ENCODE measurements around the gene PCIF1.

Gene PCIF1

DNA sequence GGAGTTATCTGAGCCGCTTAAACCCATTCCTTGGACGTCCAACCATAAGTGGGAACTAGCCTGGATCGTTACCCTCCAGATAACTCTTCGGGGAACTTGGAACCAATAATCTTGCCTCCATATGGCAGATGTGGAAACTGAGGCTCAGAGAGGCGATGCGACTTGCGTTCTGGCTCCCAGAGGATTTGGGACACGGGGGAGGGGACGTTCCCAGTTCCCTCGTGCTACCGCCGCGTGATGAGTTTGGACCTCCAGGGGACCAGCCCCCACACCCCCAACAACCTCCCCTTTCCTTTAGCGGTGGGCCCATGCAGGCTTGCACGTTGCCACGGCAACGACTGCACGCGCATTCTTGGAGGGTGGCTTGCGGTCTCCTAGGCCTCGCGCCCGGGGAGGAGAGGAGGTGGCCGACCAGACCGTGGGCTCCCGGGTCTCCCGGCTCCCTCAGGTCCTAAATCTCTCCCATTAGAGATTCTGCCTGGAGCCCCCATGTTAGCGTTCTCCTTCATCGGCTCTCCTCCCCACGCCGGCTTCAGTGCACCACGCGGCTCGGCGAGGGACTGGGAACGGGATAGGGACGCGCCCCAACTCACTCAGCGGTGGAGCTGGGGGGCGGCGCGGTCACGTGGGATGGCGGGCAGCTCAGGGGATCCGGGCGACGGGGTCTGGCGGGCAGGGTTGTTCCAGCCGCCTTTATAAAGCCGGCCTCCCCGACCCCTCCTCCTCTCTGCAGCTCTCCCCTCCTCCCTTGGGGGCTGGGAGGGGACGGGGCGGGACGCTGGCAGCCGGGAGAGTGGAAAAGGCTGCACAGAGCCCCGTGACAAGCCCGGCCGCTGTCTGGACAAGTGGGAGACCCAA, 22.8 kb upstream of the PCIF1 start, which contains the start of gene PLTP:
TSS of gene PLTP (minus strand) at position 670 of the 858 bp plus-strand sequence. CDS start 703 bp downstream, outside the sequence.
- no peak within 1 kb of the TSS for H3K4me3 ChIP-seq (ENCODE audit: low read depth, low read length)
- no peak for DNase-seq (ENCODE audit: low read depth)
- TF ChIP-seq, protein P1, sequence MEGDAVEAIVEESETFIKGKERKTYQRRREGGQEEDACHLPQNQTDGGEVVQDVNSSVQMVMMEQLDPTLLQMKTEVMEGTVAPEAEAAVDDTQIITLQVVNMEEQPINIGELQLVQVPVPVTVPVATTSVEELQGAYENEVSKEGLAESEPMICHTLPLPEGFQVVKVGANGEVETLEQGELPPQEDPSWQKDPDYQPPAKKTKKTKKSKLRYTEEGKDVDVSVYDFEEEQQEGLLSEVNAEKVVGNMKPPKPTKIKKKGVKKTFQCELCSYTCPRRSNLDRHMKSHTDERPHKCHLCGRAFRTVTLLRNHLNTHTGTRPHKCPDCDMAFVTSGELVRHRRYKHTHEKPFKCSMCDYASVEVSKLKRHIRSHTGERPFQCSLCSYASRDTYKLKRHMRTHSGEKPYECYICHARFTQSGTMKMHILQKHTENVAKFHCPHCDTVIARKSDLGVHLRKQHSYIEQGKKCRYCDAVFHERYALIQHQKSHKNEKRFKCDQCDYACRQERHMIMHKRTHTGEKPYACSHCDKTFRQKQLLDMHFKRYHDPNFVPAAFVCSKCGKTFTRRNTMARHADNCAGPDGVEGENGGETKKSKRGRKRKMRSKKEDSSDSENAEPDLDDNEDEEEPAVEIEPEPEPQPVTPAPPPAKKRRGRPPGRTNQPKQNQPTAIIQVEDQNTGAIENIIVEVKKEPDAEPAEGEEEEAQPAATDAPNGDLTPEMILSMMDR (IDR thresholded peaks at IDR 0.05; ENCODE audit: control insufficient read depth, extremely low read depth, insufficient read depth), result no peak

GRCh38 chr20:45912344-45912682, 22.2 kb upstream of the PCIF1 start:
- no peak for DNase-seq (ENCODE audit: low read depth)
- H3K4me3 ChIP-seq (ENCODE audit: low read depth, low read length), result no peak overlapping the region
- TF ChIP-seq, protein P1 (IDR thresholded peaks at IDR 0.05; ENCODE audit: control insufficient read depth, extremely low read depth, insufficient read depth), result no peak

DNA sequence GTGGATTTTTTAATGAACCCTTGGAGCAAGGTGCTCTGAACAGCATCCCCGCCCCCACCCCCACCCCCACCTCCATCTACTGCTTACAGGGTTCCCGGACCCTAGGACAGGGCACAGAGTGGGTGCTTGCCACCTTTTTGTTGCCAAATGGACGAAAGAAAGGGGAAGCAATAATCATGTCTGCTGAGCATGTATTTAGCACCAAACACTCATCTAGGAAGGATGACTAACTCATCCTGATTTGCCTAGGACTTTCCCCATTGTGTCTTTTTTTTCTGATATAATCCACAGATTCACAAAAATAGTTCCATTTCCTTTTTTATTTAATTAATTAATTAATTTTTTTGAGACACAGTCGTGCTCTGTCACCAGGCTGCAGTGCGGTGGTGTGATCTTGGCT, 21.4 kb upstream of the PCIF1 start:
- TF ChIP-seq, protein P1 (IDR thresholded peaks at IDR 0.05; ENCODE audit: control insufficient read depth, extremely low read depth, insufficient read depth), result no peak
- DNase-seq (ENCODE audit: low read depth), result no peak

DNA sequence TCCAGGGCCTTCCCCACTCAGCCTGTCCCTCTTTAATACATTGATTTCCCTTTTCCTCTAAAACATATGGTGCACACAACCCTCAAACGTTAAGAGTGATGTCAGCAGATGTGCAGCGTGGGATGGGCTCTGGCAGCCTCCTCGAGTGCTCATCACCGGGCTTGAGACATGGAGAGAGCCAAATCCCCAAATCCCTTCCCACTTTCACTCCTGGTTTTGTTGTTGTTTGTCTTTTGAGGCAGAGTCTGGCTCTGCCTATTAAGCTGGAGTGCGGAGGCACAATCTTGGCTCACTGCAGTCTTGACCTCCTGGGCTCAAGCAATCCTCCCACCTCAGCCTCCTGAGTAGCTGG, 16.7 kb upstream of the PCIF1 start:
- TF ChIP-seq, protein P1 (IDR thresholded peaks at IDR 0.05; ENCODE audit: control insufficient read depth, extremely low read depth, insufficient read depth), result no peak
- no peak overlapping the region for H3K4me3 ChIP-seq (ENCODE audit: low read depth, low read length)
- DNase-seq (ENCODE audit: low read depth), result no peak

More for the DNA sequence above, 21.4 kb upstream of the PCIF1 start:
- H3K4me3 ChIP-seq (ENCODE audit: low read depth, low read length), result no peak overlapping the region

DNA sequence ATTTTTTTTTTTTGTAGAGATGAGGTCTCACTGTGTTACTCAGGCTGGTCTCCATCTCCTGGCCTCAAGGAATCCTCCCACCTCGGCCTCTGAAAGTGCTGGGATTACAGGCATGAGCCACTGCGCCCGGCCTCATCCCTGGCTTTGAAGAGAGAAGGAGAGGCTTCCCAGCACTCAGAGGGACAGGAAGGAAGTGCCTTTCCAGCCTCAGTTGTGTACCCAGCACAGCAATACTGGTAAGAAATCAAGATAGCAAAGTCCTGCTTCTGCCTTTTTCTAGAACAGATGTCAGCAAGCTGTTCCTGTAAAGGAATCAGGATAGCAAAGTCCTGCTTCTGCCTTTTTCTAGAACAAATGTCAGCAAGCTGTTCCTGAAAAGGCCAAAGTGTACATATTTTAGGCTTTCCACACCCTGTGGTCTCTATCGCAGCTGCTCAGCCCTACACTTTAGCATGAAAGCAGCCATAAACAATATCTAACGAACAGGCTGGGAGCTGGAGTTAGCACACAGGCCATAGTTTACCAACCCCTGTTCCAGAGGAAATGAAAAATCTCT, 16.2 kb upstream of the PCIF1 start:
- no peak for DNase-seq (ENCODE audit: low read depth)
- no peak overlapping the region for H3K4me3 ChIP-seq (ENCODE audit: low read depth, low read length)

DNA sequence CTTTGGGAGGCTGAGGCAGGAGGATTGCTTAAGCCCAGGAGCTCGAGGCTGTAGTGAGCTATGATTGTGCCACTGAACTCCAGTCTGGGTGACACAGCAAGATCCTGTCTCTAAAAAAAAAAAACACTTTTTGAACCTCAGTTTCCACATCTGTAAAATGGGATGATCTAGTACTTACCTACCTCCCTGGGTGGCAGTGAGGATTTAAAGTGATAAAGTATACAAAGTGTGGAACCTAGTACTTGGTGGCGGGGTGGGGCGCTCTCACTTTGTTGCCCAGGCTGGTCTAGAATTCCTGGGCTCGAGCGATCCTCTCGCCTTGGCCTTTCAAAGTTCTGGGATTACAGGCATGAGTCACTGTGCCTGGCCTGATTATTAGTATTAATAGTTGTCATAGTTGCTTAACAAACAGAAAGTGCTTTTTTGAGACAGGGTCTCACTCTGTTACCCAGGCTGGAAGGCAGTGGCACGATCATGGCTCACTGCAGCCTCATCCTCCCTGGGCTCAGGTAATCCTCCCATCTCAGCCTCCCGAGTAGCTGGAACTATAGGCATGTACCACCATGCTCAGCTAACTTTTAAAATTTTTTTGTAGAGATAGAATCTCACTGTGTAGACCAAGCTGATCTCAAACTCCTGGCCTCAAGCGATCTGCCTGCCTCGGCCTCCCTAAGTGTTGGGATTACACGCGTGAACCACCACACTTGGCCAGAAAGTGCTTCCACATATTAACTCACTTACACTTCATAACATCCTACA, 15.5 kb upstream of the PCIF1 start:
- no peak for DNase-seq (ENCODE audit: low read depth)
- no peak overlapping the region for H3K4me3 ChIP-seq (ENCODE audit: low read depth, low read length)
- TF ChIP-seq, protein P1 (IDR thresholded peaks at IDR 0.05; ENCODE audit: control insufficient read depth, extremely low read depth, insufficient read depth), result no peak

More for the DNA sequence above, 16.2 kb upstream of the PCIF1 start:
- TF ChIP-seq, protein P1 (IDR thresholded peaks at IDR 0.05; ENCODE audit: control insufficient read depth, extremely low read depth, insufficient read depth), result no peak
